Skeletal muscle tissue (tissue), 4 donors: ENCODE data around the gene TMEM253. TPM values are rescaled to one million over a fixed set of nuclear protein-coding genes. Genes with fewer than 3 reads are reported as not detected.

ENCODE experiments used
- H3K27ac ChIP-seq: one replicate; pipeline ENCODE4 v1.7.0; 2013; ENCODE audit warnings: mild to moderate bottlenecking, low read depth, low read length, inconsistent platforms
- H3K27me3 ChIP-seq, 3 donors: one replicate each; pipeline ENCODE4 v1.7.0; 2013; ENCODE audit warnings: low read length in 3 of 3; ENCODE audit not compliant: control insufficient read depth in 3 of 3, insufficient read depth in 3 of 3
- H3K36me3 ChIP-seq, 3 donors: one replicate each; pipeline ENCODE4 v1.7.0; 2013; ENCODE audit warnings: low read length in 3 of 3; ENCODE audit not compliant: control insufficient read depth in 3 of 3, insufficient read depth in 3 of 3
- H3K4me1 ChIP-seq, 3 donors: one replicate each; pipeline ENCODE4 v1.7.0; 2013; ENCODE audit warnings: low read length in 3 of 3, mild to moderate bottlenecking in 3 of 3; ENCODE audit not compliant: control insufficient read depth in 3 of 3, insufficient read depth in 3 of 3
- H3K4me3 ChIP-seq, 3 donors: one replicate each; pipeline ENCODE4 v1.7.0; 2013; ENCODE audit warnings: low read length in 3 of 3
- H3K9ac ChIP-seq, 3 donors: one replicate each; pipeline ENCODE4 v1.7.0; 2013; ENCODE audit warnings: low read length in 3 of 3, mild to moderate bottlenecking in 3 of 3, moderate library complexity in 2 of 3, low read depth in 1 of 3
- H3K9me3 ChIP-seq, 3 donors: one replicate each; pipeline ENCODE4 v1.7.0; 2013; ENCODE audit warnings: low read length in 3 of 3; ENCODE audit not compliant: control insufficient read depth in 3 of 3
- total RNA-seq: library from RNA; depleted of rRNA; stranded (reverse); fragments of >200 nt; gene quantifications from one replicate; pipeline ENCODE4 v1.2.3, GENCODE V29; 2014
- donor health status: Osteomylitis.

TMEM253 gene
- total RNA-seq, 1 donor from 2014 or later, result not detected

GRCh38 chr14:21089877-21090193 lies 11.0 kb upstream of the TMEM253 start:
- H3K9me3 ChIP-seq, result no peaks in the 10 kb centered on the region
- H3K27me3 ChIP-seq, result no peaks in the 10 kb centered on the region
- no peak overlapping the region for H3K9ac ChIP-seq
- peaks cover 0 to 10% (median 0%) of the 10 kb centered on the region in 3 donors for H3K4me1 ChIP-seq
- peaks cover 39 to 54% (median 40%) of the 10 kb centered on the region in 3 donors for H3K36me3 ChIP-seq
- no peak overlapping the region for H3K4me3 ChIP-seq
- no peak overlapping the region for H3K27ac ChIP-seq

DNA sequence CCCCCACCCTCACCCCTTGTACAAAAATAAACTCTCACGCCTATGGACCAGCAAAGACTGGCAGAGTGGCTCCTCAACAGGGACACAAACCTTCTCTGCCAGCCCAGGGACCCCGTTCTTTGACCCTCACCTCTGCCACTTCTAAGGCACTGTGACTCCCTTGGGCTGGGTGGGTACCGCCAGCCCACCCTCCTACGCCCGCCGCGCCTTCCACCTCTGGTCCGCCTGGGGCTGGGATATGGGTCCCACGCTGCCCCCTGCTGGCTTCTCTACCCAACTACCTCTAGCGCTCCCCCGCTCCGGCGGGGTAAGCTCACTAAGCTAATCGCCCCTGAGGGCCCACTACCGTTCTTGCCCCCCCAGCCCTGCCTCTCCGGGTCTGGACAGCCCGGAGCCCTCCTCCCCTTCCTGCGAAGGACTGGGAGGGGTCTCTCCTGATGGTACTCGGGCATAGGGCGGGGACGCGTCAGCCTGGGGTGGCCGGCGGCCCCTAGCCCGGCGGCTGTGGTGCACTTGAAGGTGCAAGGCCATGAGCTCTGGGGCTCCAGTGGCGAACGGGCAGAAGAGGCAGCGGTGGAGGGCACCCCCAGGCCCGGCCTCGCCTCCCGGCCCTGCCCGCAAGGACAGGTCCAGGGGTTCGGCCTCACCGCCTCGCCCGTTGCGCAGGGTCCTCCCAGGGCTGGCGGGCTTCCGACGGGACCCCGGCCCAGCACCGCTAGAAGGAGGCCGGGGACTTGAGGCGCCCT lies 10.5 kb upstream of the TMEM253 start:
- Histone ChIP-seq H3K4me1 (peaks cover 0 to 10% (median 0%) of the 10 kb centered on the region in 3 donors), H3K36me3 (peaks cover 33 to 49% (median 40%) of the 10 kb centered on the region in 3 donors), H3K27ac (no peak overlapping the region), H3K4me3 (no peak overlapping the region), H3K9me3 (no peaks in the 10 kb centered on the region), H3K27me3 (no peaks in the 10 kb centered on the region), H3K9ac (no peak overlapping the region)

GRCh38 chr14:21090940-21091663 lies 9.8 kb upstream of the TMEM253 start:
- Histone ChIP-seq H3K27me3 (no peaks in the 10 kb centered on the region), H3K27ac (no peak overlapping the region), H3K9me3 (no peaks in the 10 kb centered on the region), H3K9ac (no peak overlapping the region), H3K36me3 (peaks cover 26 to 41% (median 33%) of the 10 kb centered on the region in 3 donors), H3K4me1 (peaks cover 0 to 10% (median 0%) of the 10 kb centered on the region in 3 donors), H3K4me3 (no peak overlapping the region)

GRCh38 chr14:21091821-21092272 lies 9.0 kb upstream of the TMEM253 start:
- Histone ChIP-seq H3K9me3 (no peaks in the 10 kb centered on the region), H3K4me1 (peaks cover 4 to 11% (median 6%) of the 10 kb centered on the region in 3 donors), H3K36me3 (peaks cover 19 to 39% (median 28%) of the 10 kb centered on the region in 3 donors), H3K9ac (no peak overlapping the region), H3K27me3 (no peaks in the 10 kb centered on the region), H3K27ac (no peak overlapping the region), H3K4me3 (no peak overlapping the region)

DNA sequence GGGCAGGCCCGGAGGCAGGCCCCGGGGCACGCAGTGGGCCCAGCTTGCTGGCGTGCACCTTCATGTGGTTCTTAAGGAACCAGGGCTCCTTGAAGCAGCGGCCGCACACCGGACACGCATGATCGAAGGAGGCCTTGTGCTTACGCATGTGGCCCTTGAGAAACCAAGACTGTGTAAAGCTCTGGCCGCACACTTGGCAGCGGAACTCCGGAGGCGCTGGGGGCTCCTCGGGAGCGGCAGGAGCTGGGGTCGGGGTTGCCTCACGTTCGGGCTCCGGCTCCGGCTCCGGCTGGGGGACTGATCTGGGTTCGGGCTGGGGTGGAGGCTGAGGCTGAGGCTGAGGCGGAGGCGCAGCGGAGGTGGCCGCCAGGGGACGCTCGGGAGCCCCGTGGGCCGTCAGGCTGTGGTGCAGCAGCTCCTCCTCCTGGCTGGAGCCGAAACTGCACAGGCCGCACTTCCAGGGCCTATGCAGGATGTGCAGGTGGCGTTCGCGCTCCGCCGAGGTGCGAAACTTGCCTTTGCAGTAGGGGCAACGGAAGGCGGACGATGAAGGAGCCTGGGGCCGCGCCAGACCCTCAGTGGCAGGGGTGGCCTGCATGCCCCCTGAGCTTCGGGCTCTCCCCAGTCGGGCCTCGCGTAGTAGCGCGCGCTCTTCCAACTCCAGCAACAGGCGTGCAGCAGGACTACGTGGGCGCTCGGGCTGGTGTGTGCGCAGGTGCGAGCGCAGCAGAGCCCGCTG lies 8.4 kb upstream of the TMEM253 start:
- Histone ChIP-seq H3K9ac (no peak overlapping the region), H3K9me3 (no peaks in the 10 kb centered on the region), H3K27ac (no peak overlapping the region), H3K27me3 (no peaks in the 10 kb centered on the region), H3K4me3 (no peak overlapping the region), H3K36me3 (peaks cover 19 to 34% (median 26%) of the 10 kb centered on the region in 3 donors), H3K4me1 (peaks cover 6 to 16% (median 12%) of the 10 kb centered on the region in 3 donors)

DNA sequence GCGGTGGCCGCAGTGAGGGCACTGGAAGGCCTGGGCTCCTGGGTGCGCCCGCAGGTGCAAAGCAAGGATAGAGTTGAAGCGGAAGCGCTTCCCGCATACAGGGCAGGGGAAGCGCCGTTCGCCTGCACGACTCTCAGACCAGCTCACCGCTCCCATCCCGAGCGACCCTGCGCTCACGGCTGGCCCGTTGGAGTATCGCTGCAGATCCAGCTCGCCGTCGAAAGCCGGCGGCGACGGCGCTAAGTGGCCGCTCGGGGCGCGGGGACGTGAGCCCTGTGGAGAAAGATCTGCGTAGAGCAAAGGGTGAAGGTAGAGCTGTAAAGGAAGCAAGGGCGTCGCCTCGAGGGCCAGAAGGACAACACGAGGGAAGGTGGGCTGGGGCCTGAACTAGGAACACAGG lies 7.8 kb upstream of the TMEM253 start:
- Histone ChIP-seq H3K9me3 (no peaks in the 10 kb centered on the region), H3K4me1 (peaks cover 7 to 18% (median 13%) of the 10 kb centered on the region in 3 donors), H3K27ac (no peak overlapping the region), H3K27me3 (no peaks in the 10 kb centered on the region), H3K9ac (no peak overlapping the region), H3K4me3 (no peak overlapping the region), H3K36me3 (peaks cover 19 to 28% (median 26%) of the 10 kb centered on the region in 3 donors)

GRCh38 chr14:21093769-21094681 lies 6.8 kb upstream of the TMEM253 start:
- H3K4me3 ChIP-seq, result no peak overlapping the region
- no peaks in the 10 kb centered on the region for H3K27me3 ChIP-seq
- H3K36me3 ChIP-seq, result peaks cover 14 to 22% (median 20%) of the 10 kb centered on the region in 3 donors
- no peaks in the 10 kb centered on the region for H3K9me3 ChIP-seq
- H3K4me1 ChIP-seq, result peaks cover 11 to 22% (median 15%) of the 10 kb centered on the region in 3 donors
- H3K27ac ChIP-seq, result no peak overlapping the region
- no peak overlapping the region for H3K9ac ChIP-seq

DNA sequence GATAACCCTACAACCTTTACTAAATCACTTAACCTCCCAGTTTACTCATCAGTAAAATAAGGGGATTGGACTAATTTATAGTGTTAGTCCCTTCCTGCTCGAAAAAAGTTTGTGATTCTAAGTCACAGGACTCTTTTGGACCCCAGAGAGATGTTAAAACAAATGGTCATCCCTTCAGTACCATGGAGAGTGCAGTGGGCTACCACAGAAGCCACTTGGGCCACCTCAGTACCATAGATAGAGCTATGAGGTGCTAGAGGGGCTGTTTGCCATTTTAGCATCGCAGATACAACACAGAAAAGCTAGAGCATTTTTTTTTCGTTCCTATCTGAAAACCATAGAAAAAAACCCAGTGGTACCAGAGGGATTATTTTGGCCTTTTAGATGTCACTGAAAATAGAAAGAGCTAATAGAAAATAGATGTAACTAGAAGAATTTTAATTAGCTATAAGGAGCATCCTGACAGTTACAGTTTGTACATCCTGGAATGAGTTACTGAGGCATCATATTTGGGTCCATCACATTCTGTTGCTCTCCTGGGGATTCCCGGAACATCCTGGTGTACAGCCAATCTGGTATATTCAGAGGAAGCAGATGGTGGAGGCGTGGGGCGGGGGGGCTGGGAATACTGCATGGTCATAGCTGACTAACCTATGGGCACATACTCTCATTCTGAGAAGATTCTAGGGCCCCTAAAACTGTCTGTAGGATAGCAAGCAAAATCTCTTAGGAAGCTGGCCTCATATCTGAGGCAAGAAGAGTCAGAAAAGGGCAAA lies 5.2 kb upstream of the TMEM253 start:
- H3K36me3 ChIP-seq, result peaks cover 4 to 15% (median 12%) of the 10 kb centered on the region in 3 donors
- H3K27ac ChIP-seq, result peak overlapping the region; percentile 25
- no peak overlapping the region for H3K4me3 ChIP-seq
- no peaks in the 10 kb centered on the region for H3K9me3 ChIP-seq
- H3K4me1 ChIP-seq, result peaks cover 17 to 28% (median 23%) of the 10 kb centered on the region in 3 donors
- H3K27me3 ChIP-seq, result no peaks in the 10 kb centered on the region
- H3K9ac ChIP-seq, result no peak overlapping the region
